WTC11 (cell line): Measurements from ENCODE around the gene NFAM1. TPM values are rescaled to one million over a fixed set of nuclear protein-coding genes. Genes with fewer than 3 reads are reported as not detected.

Experiments used
- ARID4B ChIP-seq: sonication (generic); formaldehyde crosslinking; IDR thresholded peaks from 2 replicates; pipeline ENCODE4 v1.8.0; 2023; ENCODE audit warnings: missing genetic modification reagents, mild to moderate bottlenecking, borderline replicate concordance
- ESRRA ChIP-seq: sonication (generic); formaldehyde crosslinking; IDR thresholded peaks from 2 replicates; pipeline ENCODE4 v1.8.1; 2022; ENCODE audit warnings: mild to moderate bottlenecking, missing genetic modification reagents, borderline replicate concordance
- ETV6 ChIP-seq: sonication (generic); formaldehyde crosslinking; IDR thresholded peaks from 2 replicates; pipeline ENCODE4 v1.8.1; 2022; ENCODE audit warnings: mild to moderate bottlenecking, missing genetic modification reagents
- FOXK1 ChIP-seq: sonication (generic); formaldehyde crosslinking; IDR thresholded peaks from 2 replicates; pipeline ENCODE4 v1.8.0; 2022; ENCODE audit warnings: mild to moderate bottlenecking, moderate library complexity, missing genetic modification reagents
- IRF1 ChIP-seq: sonication (generic); formaldehyde crosslinking; IDR thresholded peaks from 2 replicates; pipeline ENCODE4 v1.8.0; 2023; ENCODE audit warnings: missing genetic modification reagents
- MAX ChIP-seq: sonication (generic); formaldehyde crosslinking; IDR thresholded peaks from 2 replicates; pipeline ENCODE4 v1.8.0; 2022; ENCODE audit warnings: mild to moderate bottlenecking, missing genetic modification reagents
- MYBL2 ChIP-seq: sonication (generic); formaldehyde crosslinking; IDR thresholded peaks from 2 replicates; pipeline ENCODE4 v1.8.1; 2023; ENCODE audit warnings: mild to moderate bottlenecking, moderate library complexity, missing genetic modification reagents
- NFATC4 ChIP-seq: fragments of 250-450 bp; sonication (Bioruptor Pico); IDR thresholded peaks from 2 replicates; pipeline ENCODE4 v1.9.0; 2021; ENCODE audit warnings: mild to moderate bottlenecking
- NFE2L1 ChIP-seq: sonication (generic); formaldehyde crosslinking; IDR thresholded peaks from 2 replicates; pipeline ENCODE4 v1.8.1; 2023; ENCODE audit warnings: missing genetic modification reagents
- SP1 ChIP-seq: sonication (generic); formaldehyde crosslinking; conservative IDR thresholded peaks from 2 replicates; pipeline ENCODE4 v1.8.1; 2022; ENCODE audit warnings: missing genetic modification reagents
- USF1 ChIP-seq: sonication (generic); formaldehyde crosslinking; IDR thresholded peaks from 2 replicates; pipeline ENCODE4 v1.8.0; 2022; ENCODE audit warnings: mild to moderate bottlenecking, missing genetic modification reagents
- ZNF232 ChIP-seq: sonication (generic); formaldehyde crosslinking; IDR thresholded peaks from 2 replicates; pipeline ENCODE4 v1.8.0; 2022; ENCODE audit warnings: mild to moderate bottlenecking, missing genetic modification reagents
- ZNF281 ChIP-seq: sonication (generic); formaldehyde crosslinking; IDR thresholded peaks from 2 replicates; pipeline ENCODE4 v1.8.0; 2023; ENCODE audit warnings: mild to moderate bottlenecking, missing genetic modification reagents
- total RNA-seq: library from RNA; stranded (reverse); gene quantifications from 3 replicates; pipeline ENCODE4 v1.2.3, GENCODE V29; 2021
- TF ChIP-seq, protein P1 (sequence below): sonication (generic); formaldehyde crosslinking; IDR thresholded peaks from 2 replicates; pipeline ENCODE4 v1.8.0; 2022; ENCODE audit warnings: mild to moderate bottlenecking, missing genetic modification reagents
- TF ChIP-seq, protein P2 (sequence below): sonication (generic); formaldehyde crosslinking; IDR thresholded peaks from 2 replicates; pipeline ENCODE4 v1.8.1; 2023; ENCODE audit warnings: mild to moderate bottlenecking, moderate library complexity, missing genetic modification reagents
- TF ChIP-seq, protein P3 (sequence below): sonication (generic); formaldehyde crosslinking; IDR thresholded peaks from 2 replicates; pipeline ENCODE4 v1.8.0; 2022; ENCODE audit warnings: missing genetic modification reagents
- TF ChIP-seq, protein P4 (sequence below): fragments of 250-450 bp; sonication (Bioruptor Pico); IDR thresholded peaks from 2 replicates; pipeline ENCODE4 v2.1.2; 2022; ENCODE audit warnings: mild to moderate bottlenecking, moderate library complexity

Gene NFAM1
- total RNA-seq, 1 experiment from 2014 or later: 1.6 TPM

DNA sequence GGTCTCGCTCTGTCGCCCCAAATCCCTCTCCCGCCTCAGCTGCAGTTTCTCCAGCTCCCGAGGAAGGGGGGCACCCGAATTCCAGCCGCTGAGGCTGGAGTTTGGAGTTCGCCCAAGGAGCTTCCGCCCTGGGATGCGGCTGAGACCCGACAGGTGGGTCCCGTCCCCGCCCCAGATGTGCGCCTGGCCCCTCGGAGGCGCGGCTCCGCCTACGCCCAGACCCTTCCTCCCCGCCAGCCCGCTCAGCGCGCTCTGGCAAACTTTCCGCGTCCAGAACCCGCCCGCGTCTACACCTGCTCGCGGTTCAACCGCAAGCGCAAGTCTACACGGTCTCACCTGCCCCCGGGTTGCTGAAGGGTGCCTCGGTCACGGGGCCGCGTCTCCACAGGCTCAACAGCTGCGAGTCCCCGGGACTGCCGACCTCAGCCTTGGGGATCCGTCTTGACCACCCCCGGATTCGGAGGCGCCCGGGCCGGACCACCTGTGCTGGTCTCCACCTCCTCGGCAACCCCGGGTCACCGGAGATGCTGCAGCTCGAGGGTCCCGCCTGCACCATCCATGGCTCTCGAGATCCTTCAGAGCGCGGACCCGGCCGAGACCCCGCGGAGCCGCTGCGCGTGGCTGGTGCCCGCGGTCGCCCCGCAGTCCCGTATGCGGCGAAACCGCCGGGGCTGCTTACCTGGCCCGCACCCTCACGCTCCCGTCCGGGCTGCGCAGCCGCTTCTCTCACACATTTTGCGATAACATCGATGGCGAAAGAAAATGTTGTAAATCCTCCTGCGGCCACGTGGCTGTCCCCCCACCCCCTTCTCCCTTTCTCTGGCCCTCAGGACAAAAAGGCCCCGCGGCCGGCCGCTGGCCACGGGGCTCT, 63.6 kb downstream of the NFAM1 start (continued):
- TF ChIP-seq, protein P1, sequence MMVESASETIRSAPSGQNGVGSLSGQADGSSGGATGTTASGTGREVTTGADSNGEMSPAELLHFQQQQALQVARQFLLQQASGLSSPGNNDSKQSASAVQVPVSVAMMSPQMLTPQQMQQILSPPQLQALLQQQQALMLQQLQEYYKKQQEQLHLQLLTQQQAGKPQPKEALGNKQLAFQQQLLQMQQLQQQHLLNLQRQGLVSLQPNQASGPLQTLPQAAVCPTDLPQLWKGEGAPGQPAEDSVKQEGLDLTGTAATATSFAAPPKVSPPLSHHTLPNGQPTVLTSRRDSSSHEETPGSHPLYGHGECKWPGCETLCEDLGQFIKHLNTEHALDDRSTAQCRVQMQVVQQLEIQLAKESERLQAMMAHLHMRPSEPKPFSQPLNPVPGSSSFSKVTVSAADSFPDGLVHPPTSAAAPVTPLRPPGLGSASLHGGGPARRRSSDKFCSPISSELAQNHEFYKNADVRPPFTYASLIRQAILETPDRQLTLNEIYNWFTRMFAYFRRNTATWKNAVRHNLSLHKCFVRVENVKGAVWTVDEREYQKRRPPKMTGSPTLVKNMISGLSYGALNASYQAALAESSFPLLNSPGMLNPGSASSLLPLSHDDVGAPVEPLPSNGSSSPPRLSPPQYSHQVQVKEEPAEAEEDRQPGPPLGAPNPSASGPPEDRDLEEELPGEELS (CRISPR knock-in tag): peak; percentile 80; the same call in 1 of the 2 replicates
- TF ChIP-seq MYBL2 (0 out of 2 replicates have a peak, but pooled peaks have one; percentile 19), ETV6 (CRISPR knock-in tag) (0 out of 2 replicates have a peak, but pooled peaks have one; percentile 67), ZNF281 (CRISPR knock-in tag) (peak; percentile 27; the same call in 1 of the 2 replicates), MAX (peak; percentile 81), IRF1 (CRISPR knock-in tag) (0 out of 2 replicates have a peak, but pooled peaks have one; percentile 49), NFATC4 (CRISPR knock-in tag) (peak; percentile 36; the same call in 1 of the 2 replicates), SP1 (CRISPR knock-in tag) (no peak; the same call in 1 of the 2 replicates), ARID4B (CRISPR knock-in tag) (peak; percentile 76), USF1 (CRISPR knock-in tag) (peak; percentile 50; the same call in 1 of the 2 replicates), ZNF232 (CRISPR knock-in tag) (no peak), NFE2L1 (CRISPR knock-in tag) (peak; percentile 34; the same call in 1 of the 2 replicates), ESRRA (CRISPR knock-in tag) (no peak; the same call in 1 of the 2 replicates), FOXK1 (peak; percentile 31; the same call in 1 of the 2 replicates)
- TF ChIP-seq, protein P2, sequence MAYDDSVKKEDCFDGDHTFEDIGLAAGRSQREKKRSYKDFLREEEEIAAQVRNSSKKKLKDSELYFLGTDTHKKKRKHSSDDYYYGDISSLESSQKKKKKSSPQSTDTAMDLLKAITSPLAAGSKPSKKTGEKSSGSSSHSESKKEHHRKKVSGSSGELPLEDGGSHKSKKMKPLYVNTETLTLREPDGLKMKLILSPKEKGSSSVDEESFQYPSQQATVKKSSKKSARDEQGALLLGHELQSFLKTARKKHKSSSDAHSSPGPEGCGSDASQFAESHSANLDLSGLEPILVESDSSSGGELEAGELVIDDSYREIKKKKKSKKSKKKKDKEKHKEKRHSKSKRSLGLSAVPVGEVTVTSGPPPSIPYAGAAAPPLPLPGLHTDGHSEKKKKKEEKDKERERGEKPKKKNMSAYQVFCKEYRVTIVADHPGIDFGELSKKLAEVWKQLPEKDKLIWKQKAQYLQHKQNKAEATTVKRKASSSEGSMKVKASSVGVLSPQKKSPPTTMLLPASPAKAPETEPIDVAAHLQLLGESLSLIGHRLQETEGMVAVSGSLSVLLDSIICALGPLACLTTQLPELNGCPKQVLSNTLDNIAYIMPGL: peak; percentile 73
- TF ChIP-seq, protein P3, sequence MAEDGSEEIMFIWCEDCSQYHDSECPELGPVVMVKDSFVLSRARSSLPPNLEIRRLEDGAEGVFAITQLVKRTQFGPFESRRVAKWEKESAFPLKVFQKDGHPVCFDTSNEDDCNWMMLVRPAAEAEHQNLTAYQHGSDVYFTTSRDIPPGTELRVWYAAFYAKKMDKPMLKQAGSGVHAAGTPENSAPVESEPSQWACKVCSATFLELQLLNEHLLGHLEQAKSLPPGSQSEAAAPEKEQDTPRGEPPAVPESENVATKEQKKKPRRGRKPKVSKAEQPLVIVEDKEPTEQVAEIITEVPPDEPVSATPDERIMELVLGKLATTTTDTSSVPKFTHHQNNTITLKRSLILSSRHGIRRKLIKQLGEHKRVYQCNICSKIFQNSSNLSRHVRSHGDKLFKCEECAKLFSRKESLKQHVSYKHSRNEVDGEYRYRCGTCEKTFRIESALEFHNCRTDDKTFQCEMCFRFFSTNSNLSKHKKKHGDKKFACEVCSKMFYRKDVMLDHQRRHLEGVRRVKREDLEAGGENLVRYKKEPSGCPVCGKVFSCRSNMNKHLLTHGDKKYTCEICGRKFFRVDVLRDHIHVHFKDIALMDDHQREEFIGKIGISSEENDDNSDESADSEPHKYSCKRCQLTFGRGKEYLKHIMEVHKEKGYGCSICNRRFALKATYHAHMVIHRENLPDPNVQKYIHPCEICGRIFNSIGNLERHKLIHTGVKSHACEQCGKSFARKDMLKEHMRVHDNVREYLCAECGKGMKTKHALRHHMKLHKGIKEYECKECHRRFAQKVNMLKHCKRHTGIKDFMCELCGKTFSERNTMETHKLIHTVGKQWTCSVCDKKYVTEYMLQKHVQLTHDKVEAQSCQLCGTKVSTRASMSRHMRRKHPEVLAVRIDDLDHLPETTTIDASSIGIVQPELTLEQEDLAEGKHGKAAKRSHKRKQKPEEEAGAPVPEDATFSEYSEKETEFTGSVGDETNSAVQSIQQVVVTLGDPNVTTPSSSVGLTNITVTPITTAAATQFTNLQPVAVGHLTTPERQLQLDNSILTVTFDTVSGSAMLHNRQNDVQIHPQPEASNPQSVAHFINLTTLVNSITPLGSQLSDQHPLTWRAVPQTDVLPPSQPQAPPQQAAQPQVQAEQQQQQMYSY (CRISPR knock-in tag): 0 out of 2 replicates have a peak, but pooled peaks have one; percentile 34
- TF ChIP-seq, protein P4, sequence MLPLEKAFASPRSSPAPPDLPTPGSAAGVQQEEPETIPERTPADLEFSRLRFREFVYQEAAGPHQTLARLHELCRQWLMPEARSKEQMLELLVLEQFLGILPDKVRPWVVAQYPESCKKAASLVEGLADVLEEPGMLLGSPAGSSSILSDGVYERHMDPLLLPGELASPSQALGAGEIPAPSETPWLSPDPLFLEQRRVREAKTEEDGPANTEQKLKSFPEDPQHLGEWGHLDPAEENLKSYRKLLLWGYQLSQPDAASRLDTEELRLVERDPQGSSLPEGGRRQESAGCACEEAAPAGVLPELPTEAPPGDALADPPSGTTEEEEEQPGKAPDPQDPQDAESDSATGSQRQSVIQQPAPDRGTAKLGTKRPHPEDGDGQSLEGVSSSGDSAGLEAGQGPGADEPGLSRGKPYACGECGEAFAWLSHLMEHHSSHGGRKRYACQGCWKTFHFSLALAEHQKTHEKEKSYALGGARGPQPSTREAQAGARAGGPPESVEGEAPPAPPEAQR (CRISPR knock-in tag): no peak
